CD8-positive, alpha-beta memory T cell (primary cell): ENCODE measurements around the gene TBRG1. TPM values are rescaled to one million over a fixed set of nuclear protein-coding genes. Genes with fewer than 3 reads are reported as not detected.

ENCODE experiments used
- CTCF ChIA-PET: fragments of 350-600 bp; sonication (Branson Sonifier 250); formaldehyde crosslinking; loops from one replicate; lab custom pipeline; 2021; ENCODE audit warnings: antibody characterized with exemption; lab: Charles Lee
- POLR2A ChIA-PET: fragments of 350-600 bp; sonication (Branson Sonifier 250); formaldehyde crosslinking; loops from one replicate; lab custom pipeline; 2021; ENCODE audit warnings: antibody characterized with exemption; lab: Charles Lee
- DNase-seq, 5 donors: peaks; one replicate each; pipeline versions ENCODE4 v3.0.0 to v3.0.0-alpha.2; 2020 to 2022; ENCODE audit warnings: mixed read lengths in 1 of 5
- H3K27ac ChIP-seq: one replicate; pipeline ENCODE4 v1.7.0; 2013; ENCODE audit warnings: low read depth, mild to moderate bottlenecking, low read length, moderate library complexity
- H3K27me3 ChIP-seq: 2 replicates; pipeline ENCODE4 v1.7.0; 2013; ENCODE audit warnings: low read length, mild to moderate bottlenecking; ENCODE audit not compliant: insufficient read depth, poor library complexity, severe bottlenecking
- H3K36me3 ChIP-seq: 2 replicates; pipeline ENCODE4 v1.7.0; 2013; ENCODE audit warnings: mild to moderate bottlenecking, low read length, moderate library complexity; ENCODE audit not compliant: insufficient read depth
- H3K4me1 ChIP-seq: 2 replicates; pipeline ENCODE4 v1.7.0; 2013; ENCODE audit warnings: mild to moderate bottlenecking, low read length, moderate library complexity; ENCODE audit not compliant: insufficient read depth
- H3K4me3 ChIP-seq: 2 replicates; pipeline ENCODE4 v1.7.0; 2013; ENCODE audit warnings: mild to moderate bottlenecking, low read length
- H3K9me3 ChIP-seq: 2 replicates; pipeline ENCODE4 v1.7.0; 2013; ENCODE audit warnings: mild to moderate bottlenecking, low read length
- H3K27ac Mint-ChIP-seq, 8 donors: one replicate each; pipeline ENCODE4 v1.8.0; 2020 to 2021; ENCODE audit warnings: mixed read lengths in 8 of 8, mild to moderate bottlenecking in 6 of 8, inconsistent platforms in 3 of 8, moderate library complexity in 3 of 8
- H3K27me3 Mint-ChIP-seq, 2 donors: one replicate each; pipeline ENCODE4 v1.8.0; 2020 to 2021; ENCODE audit warnings: mixed read lengths in 2 of 2, mild to moderate bottlenecking in 1 of 2, moderate library complexity in 1 of 2
- H3K36me3 Mint-ChIP-seq, 3 donors: one replicate each; pipeline ENCODE4 v1.8.0; 2020 to 2021; ENCODE audit warnings: mixed read lengths in 3 of 3, inconsistent platforms in 1 of 3, mild to moderate bottlenecking in 1 of 3
- H3K4me1 Mint-ChIP-seq, 3 donors: one replicate each; pipeline ENCODE4 v1.8.0; 2020 to 2021; ENCODE audit warnings: mixed read lengths in 3 of 3, inconsistent platforms in 1 of 3, mild to moderate bottlenecking in 1 of 3
- H3K4me3 Mint-ChIP-seq, 7 donors: one replicate each; pipeline ENCODE4 v1.8.0; 2020 to 2021; ENCODE audit warnings: mixed read lengths in 7 of 7, mild to moderate bottlenecking in 6 of 7, moderate library complexity in 4 of 7, inconsistent platforms in 2 of 7
- H3K9me3 Mint-ChIP-seq, 5 donors: one replicate each; pipeline ENCODE4 v1.8.0; 2020 to 2022; ENCODE audit warnings: mixed read lengths in 5 of 5, mild to moderate bottlenecking in 3 of 5, moderate library complexity in 2 of 5, inconsistent platforms in 1 of 5
- polyA plus RNA-seq: library from polyadenylated mRNA; unstranded; fragments of 300-500 nt; fragmentation: Illumina TruSeq; gene quantifications from one replicate; pipeline ENCODE4 v1.2.3, GENCODE V29; 2021
- total RNA-seq, 2 experiments: library from RNA; stranded (reverse); gene quantifications; one replicate each; pipeline ENCODE4 v1.2.3, GENCODE V29; 2021

The TBRG1 gene
- total and polyA plus RNA-seq, 3 experiments from 2014 or later, result 36.3 to 49.5 (median 38.4) TPM

- H3K4me1 Mint-ChIP-seq, result no peaks in the 10 kb centered on the region
- ChIA-PET CTCF (no interaction called here), POLR2A (no interaction called here)
- Histone ChIP-seq H3K4me1 (no peaks in the 10 kb centered on the region), H3K27ac (no peak overlapping the region), H3K4me3 (no peak overlapping the region), H3K9me3 (no peaks in the 10 kb centered on the region), H3K27me3 (no peaks in the 10 kb centered on the region), H3K36me3 (no peaks in the 10 kb centered on the region)
- DNase-seq, result no peak
- H3K27me3 Mint-ChIP-seq, result peaks cover 8 to 20% of the 10 kb centered on the region in 2 donors
- H3K9me3 Mint-ChIP-seq, result no peaks in the 10 kb centered on the region
- no peak overlapping the region for H3K4me3 Mint-ChIP-seq
- no peak overlapping the region for H3K27ac Mint-ChIP-seq
- H3K36me3 Mint-ChIP-seq, result no peaks in the 10 kb centered on the region
These were observed 16.9 kb upstream of the TBRG1 start for GRCh38 chr11:124605719-124606118.

DNA sequence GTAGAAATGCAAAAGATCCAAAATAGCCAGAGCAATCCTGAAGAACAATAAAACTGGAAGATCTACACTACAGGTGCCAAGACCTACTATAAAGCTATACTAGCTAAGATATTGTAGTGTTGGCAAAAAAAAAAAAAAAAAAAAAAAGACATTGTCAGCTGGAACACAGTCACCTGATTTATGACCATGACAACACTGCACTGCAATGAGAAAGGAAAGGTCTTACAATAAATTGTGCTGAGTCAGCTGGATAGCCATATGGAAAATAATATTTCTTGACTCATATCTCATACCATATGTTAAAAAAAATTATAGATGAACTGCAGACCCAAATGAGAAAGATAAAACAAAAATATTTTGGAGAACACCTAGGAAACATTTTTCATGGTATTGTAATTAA is 14.5 kb upstream of the TBRG1 start:
- no peaks in the 10 kb centered on the region for H3K9me3 Mint-ChIP-seq
- peaks cover 3 to 7% of the 10 kb centered on the region in 2 donors for H3K27me3 Mint-ChIP-seq
- Histone ChIP-seq H3K27me3 (no peaks in the 10 kb centered on the region), H3K4me3 (no peak overlapping the region), H3K9me3 (no peaks in the 10 kb centered on the region), H3K27ac (no peak overlapping the region), H3K36me3 (no peaks in the 10 kb centered on the region), H3K4me1 (no peaks in the 10 kb centered on the region)
- POLR2A ChIA-PET, result no interaction called here
- CTCF ChIA-PET, result no interaction called here
- no peak overlapping the region for H3K27ac Mint-ChIP-seq
- no peak overlapping the region for H3K4me3 Mint-ChIP-seq
- DNase-seq, result no peak
- peaks cover 3 to 7% (median 5%) of the 10 kb centered on the region in 3 donors for H3K4me1 Mint-ChIP-seq
- no peaks in the 10 kb centered on the region for H3K36me3 Mint-ChIP-seq

DNA sequence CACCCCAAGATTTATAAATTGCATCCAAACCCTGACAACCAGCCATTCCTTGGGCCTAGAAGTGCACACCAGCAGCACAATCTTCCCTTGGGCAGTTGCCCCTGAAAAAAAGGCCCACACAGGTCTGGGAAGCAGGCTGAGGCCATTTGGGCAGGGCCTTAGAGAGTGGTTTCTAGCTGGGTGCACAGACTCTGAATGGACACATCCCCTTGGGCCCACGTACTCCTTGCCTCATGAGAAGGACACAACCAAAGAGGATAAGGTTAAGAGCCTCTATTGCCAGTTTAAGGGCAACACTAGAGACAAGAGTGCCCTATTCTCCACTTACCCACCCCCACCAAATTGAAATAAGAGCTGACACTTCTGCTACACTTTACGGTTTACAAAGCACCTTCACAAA is 12.4 kb upstream of the TBRG1 start:
- DNase-seq, result no peak
- H3K9me3 Mint-ChIP-seq, result no peaks in the 10 kb centered on the region
- no peaks in the 10 kb centered on the region for H3K36me3 ChIP-seq
- peaks cover 7 to 11% of the 10 kb centered on the region in 2 donors for H3K27me3 Mint-ChIP-seq
- H3K36me3 Mint-ChIP-seq, result no peaks in the 10 kb centered on the region
- peaks cover 3 to 7% (median 5%) of the 10 kb centered on the region in 3 donors for H3K4me1 Mint-ChIP-seq
- ChIA-PET CTCF (no interaction called here), POLR2A (no interaction called here)
- H3K27ac Mint-ChIP-seq, result no peak overlapping the region
- no peaks in the 10 kb centered on the region for H3K27me3 ChIP-seq
- no peaks in the 10 kb centered on the region for H3K9me3 ChIP-seq
- H3K4me3 ChIP-seq, result no peak overlapping the region
- H3K27ac ChIP-seq, result no peak overlapping the region
- no peak overlapping the region for H3K4me3 Mint-ChIP-seq
- no peaks in the 10 kb centered on the region for H3K4me1 ChIP-seq

DNA sequence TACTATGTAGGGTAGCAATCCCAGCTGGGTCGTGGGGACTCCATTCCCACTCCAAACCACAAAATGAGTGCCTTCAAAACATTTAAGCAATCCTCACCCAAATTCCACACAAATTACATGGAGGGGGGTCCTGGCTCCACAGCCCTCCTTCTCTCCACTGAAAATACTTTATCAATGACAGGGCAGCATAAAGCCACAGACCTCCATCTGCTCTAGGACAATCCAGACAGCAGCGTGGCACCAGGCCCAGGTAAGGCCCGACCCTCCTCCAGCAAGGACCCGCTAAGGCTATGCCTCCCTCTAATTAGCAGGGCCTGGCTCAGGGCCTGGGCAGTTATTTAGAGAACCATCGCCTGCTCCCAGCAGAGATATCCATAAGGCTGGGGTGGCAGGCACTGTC is 11.6 kb upstream of the TBRG1 start, which contains the start of gene PANX3:
Gene PANX3, plus strand, starts transcription at position 365 of the 400 bp plus-strand sequence. CDS start 129 bp downstream, outside the sequence.
- peaks cover 5 to 12% of the 10 kb centered on the region in 2 donors for H3K27me3 Mint-ChIP-seq
- H3K4me3 Mint-ChIP-seq, result no peak within 1 kb of the TSS
- no peaks in the 10 kb centered on the region for H3K36me3 Mint-ChIP-seq
- H3K27ac ChIP-seq, result no peak within 1 kb of the TSS
- no peaks in the 10 kb centered on the region for H3K27me3 ChIP-seq
- ChIA-PET POLR2A (no interaction called here), CTCF (no interaction called here)
- peak within 1 kb of the TSS in 2 of 8 donors; percentile 9 to 43 for H3K27ac Mint-ChIP-seq
- no peak within 1 kb of the TSS for H3K4me3 ChIP-seq
- no peak for DNase-seq
- no peaks in the 10 kb centered on the region for H3K9me3 ChIP-seq
- no peaks in the 10 kb centered on the region for H3K9me3 Mint-ChIP-seq
- no peaks in the 10 kb centered on the region for H3K4me1 ChIP-seq
- H3K4me1 Mint-ChIP-seq, result peaks cover 3 to 7% (median 5%) of the 10 kb centered on the region in 3 donors
- no peaks in the 10 kb centered on the region for H3K36me3 ChIP-seq

DNA sequence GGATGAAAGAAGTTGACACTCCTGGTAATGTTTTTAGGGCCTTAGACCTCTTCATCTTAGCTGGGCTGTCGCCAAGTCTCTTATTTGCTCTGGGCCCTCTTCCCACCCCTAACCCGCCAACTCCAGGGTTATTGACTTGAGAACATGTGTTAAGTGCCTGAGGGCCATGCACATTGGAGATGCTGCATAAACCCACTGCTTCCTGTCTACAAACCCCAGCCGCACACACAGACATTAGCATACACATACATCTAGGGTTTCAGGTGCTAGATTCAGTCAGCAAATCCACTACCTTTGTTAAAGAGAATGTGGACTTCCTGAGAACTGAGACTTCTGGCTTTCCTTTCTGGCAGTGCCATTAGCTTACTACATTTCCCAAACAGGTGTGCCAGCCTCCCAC is 10.6 kb upstream of the TBRG1 start:
- H3K4me1 Mint-ChIP-seq, result peaks cover 3 to 7% (median 5%) of the 10 kb centered on the region in 3 donors
- no peak overlapping the region for H3K4me3 Mint-ChIP-seq
- Histone ChIP-seq H3K27me3 (no peaks in the 10 kb centered on the region), H3K4me1 (no peaks in the 10 kb centered on the region), H3K27ac (no peak overlapping the region), H3K36me3 (no peaks in the 10 kb centered on the region), H3K4me3 (no peak overlapping the region), H3K9me3 (no peaks in the 10 kb centered on the region)
- DNase-seq, result peak in 1 of 5 donors; percentile 17
- H3K9me3 Mint-ChIP-seq, result no peaks in the 10 kb centered on the region
- ChIA-PET CTCF (no interaction called here), POLR2A (no interaction called here)
- peaks cover 5 to 12% of the 10 kb centered on the region in 2 donors for H3K27me3 Mint-ChIP-seq
- no peaks in the 10 kb centered on the region for H3K36me3 Mint-ChIP-seq
- peak overlapping the region in 1 of 8 donors; percentile 43 for H3K27ac Mint-ChIP-seq

GRCh38 chr11:124612567-124613246 is 10.0 kb upstream of the TBRG1 start:
- Histone ChIP-seq H3K4me1 (no peaks in the 10 kb centered on the region), H3K9me3 (no peaks in the 10 kb centered on the region), H3K4me3 (no peak overlapping the region), H3K27me3 (no peaks in the 10 kb centered on the region), H3K27ac (no peak overlapping the region), H3K36me3 (no peaks in the 10 kb centered on the region)
- Mint-ChIP-seq H3K36me3 (no peaks in the 10 kb centered on the region), H3K27ac (peak overlapping the region in 2 of 8 donors; percentile 1 to 67), H3K4me1 (peaks cover 3 to 7% (median 5%) of the 10 kb centered on the region in 3 donors), H3K9me3 (no peaks in the 10 kb centered on the region), H3K27me3 (peaks cover 8 to 19% of the 10 kb centered on the region in 2 donors), H3K4me3 (no peak overlapping the region)
- ChIA-PET POLR2A (no interaction called here), CTCF (no interaction called here)
- no peak for DNase-seq

DNA sequence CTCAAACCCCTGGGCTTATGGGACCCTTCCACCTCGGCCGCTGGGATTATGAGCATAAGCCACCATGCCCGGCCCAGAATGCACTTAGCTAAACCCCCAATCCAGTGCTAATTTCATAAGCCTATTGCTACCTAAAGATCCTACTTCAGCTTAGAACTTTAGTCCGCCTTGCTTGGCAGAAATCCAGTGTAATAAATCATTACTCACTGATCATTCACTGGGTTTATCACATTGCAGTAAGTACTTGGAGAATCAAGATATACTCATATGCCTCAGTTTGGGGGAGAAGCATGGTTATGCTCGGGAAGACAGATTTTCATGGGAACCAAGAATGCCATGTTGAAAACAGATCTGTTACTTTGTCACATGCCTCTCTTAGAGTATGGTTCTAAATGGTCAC is 3.8 kb upstream of the TBRG1 start:
- CTCF ChIA-PET, result no interaction called here
- Histone ChIP-seq H3K27me3 (no peaks in the 10 kb centered on the region), H3K27ac (no peak overlapping the region), H3K9me3 (no peaks in the 10 kb centered on the region), H3K4me1 (peaks cover 10% of the 10 kb centered on the region), H3K36me3 (no peaks in the 10 kb centered on the region), H3K4me3 (no peak overlapping the region)
- Mint-ChIP-seq H3K4me1 (peaks cover 17 to 19% (median 18%) of the 10 kb centered on the region in 3 donors), H3K4me3 (no peak overlapping the region), H3K36me3 (peaks cover 0 to 12% (median under 1%) of the 10 kb centered on the region in 3 donors), H3K27ac (no peak overlapping the region), H3K27me3 (peaks cover 11 to 35% of the 10 kb centered on the region in 2 donors), H3K9me3 (no peaks in the 10 kb centered on the region)
- POLR2A ChIA-PET, result no interaction called here
- DNase-seq, result no peak

DNA sequence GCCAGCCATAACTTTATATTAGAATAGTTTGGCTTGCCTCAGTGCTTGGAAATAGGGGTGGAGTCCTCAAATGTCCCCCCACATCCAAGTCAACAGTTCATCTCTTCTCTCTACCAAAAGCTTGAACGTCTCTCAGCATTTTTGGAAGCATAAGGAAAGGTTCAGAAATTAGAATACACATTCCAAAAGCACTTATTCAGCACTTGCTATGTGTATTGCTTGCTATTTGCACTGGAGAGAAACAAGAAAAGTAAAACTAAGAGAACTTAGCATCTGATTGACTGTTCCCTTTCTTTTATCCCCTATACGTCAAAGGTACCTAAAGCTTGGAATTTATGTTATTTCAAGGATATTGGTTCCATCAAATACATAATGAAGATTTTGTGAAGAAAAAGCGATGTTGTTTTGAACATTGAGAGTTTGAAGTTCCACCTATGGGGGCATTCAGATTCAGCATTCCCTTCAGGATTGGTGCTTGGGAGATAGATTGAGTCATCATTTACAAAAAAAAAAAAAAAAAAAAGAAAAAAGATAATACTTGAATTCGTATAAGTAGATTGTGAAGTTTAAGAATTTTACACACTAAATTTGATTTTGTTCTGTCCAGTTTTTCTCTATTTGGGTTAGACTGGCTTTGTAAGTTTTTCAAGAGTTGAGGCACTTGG is 1.3 kb downstream of the TBRG1 start:
- H3K4me1 Mint-ChIP-seq, result peaks cover 46 to 59% (median 55%) of the 10 kb centered on the region in 3 donors
- POLR2A ChIA-PET, result interaction anchor here (0.6 to 1.9 kb wide), 4 partner anchors 176 to 1984 kb away, joined by 3 to 6 read pairs (median 4); partner anchors contain the start of genes MSANTD2 and TMEM218
- H3K4me1 ChIP-seq, result peaks cover 34% of the 10 kb centered on the region
- CTCF ChIA-PET, result interaction anchor here (1.1 to 1.4 kb wide), 2 partner anchors 20 to 122 kb away, joined by 3 to 4 read pairs; no protein-coding TSS in a partner anchor
- peaks cover 32% of the 10 kb centered on the region for H3K36me3 ChIP-seq
- no peaks in the 10 kb centered on the region for H3K27me3 ChIP-seq
- peak overlapping the region; percentile 94 to 100 (median 99) for H3K27ac Mint-ChIP-seq
- H3K27ac ChIP-seq, result peak overlapping the region; percentile 90
- peaks cover 2 to 11% of the 10 kb centered on the region in 2 donors for H3K27me3 Mint-ChIP-seq
- peaks cover 8 to 52% (median 12%) of the 10 kb centered on the region in 3 donors for H3K36me3 Mint-ChIP-seq
- H3K4me3 Mint-ChIP-seq, result peak overlapping the region; percentile 92 to 99 (median 99)
- H3K4me3 ChIP-seq, result peak overlapping the region; percentile 71
- DNase-seq, result no peak
- no peaks in the 10 kb centered on the region for H3K9me3 Mint-ChIP-seq
- no peaks in the 10 kb centered on the region for H3K9me3 ChIP-seq
